Gastrocnemius medialis (tissue), 4 donors: ENCODE results near the gene NFAT5.

Experiments
- CTCF ChIP-seq, 5 experiments: fragments of 450-650 bp in 3 of 5; fragments of 200-600 bp in 2 of 5; sonication (generic) in 2 of 5; IDR thresholded peaks in 4 of 5; conservative IDR thresholded peaks in 1 of 5; 1 replicate in 4 of 5; 2 replicates in 1 of 5; pipeline ENCODE4 v1.5.1; 2016 to 2019; ENCODE audit warnings: antibody characterized with exemption in 5 of 5, mild to moderate bottlenecking in 3 of 5, moderate library complexity in 3 of 5
- POLR2A ChIP-seq, 2 donors: fragments of 450-650 bp; IDR thresholded peaks; one replicate each; pipeline ENCODE4 v1.6.1; 2017; ENCODE audit warnings: antibody characterized with exemption in 2 of 2, mild to moderate bottlenecking in 2 of 2, moderate library complexity in 2 of 2

- TF ChIP-seq CTCF (IDR thresholded peaks at IDR 0.05 in 4 of 5, conservative IDR thresholded peaks at IDR 0.05 in 1 of 5) (no peak), POLR2A (IDR thresholded peaks at IDR 0.05) (no peak)
Observed at GRCh38 chr16:69596801-69597200, 31.0 kb downstream of the NFAT5 start.
